AG04450 (cell line): ENCODE data around the gene CKLF. TPM values are rescaled to one million over a fixed set of nuclear protein-coding genes. Genes with fewer than 3 reads are reported as not detected.

Source experiments
- CTCF ChIA-PET: fragments of 300-600, 350-600 bp; formaldehyde crosslinking; extraction: SDS; loops from one replicate; lab custom pipeline; 2022; ENCODE audit warnings: antibody characterized with exemption, inconsistent platforms; lab: Charles Lee
- POLR2A ChIA-PET: fragments of 350-600 bp; formaldehyde crosslinking; extraction: SDS; loops from one replicate; lab custom pipeline; 2021; ENCODE audit warnings: antibody characterized with exemption, inconsistent platforms; lab: Yijun Ruan, JAX
- DNase-seq: peaks from one replicate; pipeline ENCODE4 v3.0.0-alpha.2; 2011; ENCODE audit warnings: low read depth, low spot score
- H3K27ac ChIP-seq: one replicate; pipeline ENCODE4 v1.5.1; 2012; ENCODE audit warnings: low read depth, low read length, control low read depth
- H3K27me3 ChIP-seq: one replicate; pipeline ENCODE4 v1.6.0; 2012; ENCODE audit warnings: low read length; ENCODE audit not compliant: control insufficient read depth, insufficient read depth
- H3K4me3 ChIP-seq: 2 replicates; pipeline ENCODE4 v1.5.1; 2011; ENCODE audit warnings: mild to moderate bottlenecking, low read depth, low read length, control low read depth
- H3K9me3 ChIP-seq: 2 replicates; pipeline ENCODE4 v1.5.1; 2012; ENCODE audit warnings: low read length; ENCODE audit not compliant: control insufficient read depth, insufficient read depth
- polyA plus RNA-seq: library from polyadenylated mRNA; depleted of rRNA; stranded (reverse); fragments of >200 nt; gene quantifications from 2 replicates; pipeline ENCODE4 v1.2.3, GENCODE V29; 2011
- TF ChIP-seq, protein P1 (sequence below): IDR thresholded peaks from 2 replicates; pipeline ENCODE4 v1.5.1; 2011; ENCODE audit warnings: low read depth, low read length, control low read depth, inconsistent platforms

The CKLF gene
- polyA plus RNA-seq, 1 experiment = 56.2 TPM

DNA sequence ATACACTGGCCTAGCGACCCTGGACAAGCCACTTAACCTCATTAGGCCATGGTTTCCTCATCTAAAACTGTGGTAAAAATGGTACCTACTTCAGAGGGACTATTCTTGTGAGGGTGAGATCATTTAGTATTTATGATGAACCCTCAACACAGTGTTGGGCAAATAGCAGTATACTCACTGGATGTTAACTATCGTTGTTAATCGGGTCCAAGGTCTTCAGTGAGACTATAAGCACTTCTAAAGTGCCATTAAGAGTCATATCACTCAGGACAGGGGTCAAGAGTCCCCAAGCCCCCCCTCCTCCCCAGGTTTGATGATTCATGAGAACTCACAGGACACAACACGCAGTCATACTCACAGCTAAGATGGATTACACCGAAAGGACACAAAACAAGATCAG is 13.5 kb upstream of the CKLF start:
- TF ChIP-seq, protein P1, sequence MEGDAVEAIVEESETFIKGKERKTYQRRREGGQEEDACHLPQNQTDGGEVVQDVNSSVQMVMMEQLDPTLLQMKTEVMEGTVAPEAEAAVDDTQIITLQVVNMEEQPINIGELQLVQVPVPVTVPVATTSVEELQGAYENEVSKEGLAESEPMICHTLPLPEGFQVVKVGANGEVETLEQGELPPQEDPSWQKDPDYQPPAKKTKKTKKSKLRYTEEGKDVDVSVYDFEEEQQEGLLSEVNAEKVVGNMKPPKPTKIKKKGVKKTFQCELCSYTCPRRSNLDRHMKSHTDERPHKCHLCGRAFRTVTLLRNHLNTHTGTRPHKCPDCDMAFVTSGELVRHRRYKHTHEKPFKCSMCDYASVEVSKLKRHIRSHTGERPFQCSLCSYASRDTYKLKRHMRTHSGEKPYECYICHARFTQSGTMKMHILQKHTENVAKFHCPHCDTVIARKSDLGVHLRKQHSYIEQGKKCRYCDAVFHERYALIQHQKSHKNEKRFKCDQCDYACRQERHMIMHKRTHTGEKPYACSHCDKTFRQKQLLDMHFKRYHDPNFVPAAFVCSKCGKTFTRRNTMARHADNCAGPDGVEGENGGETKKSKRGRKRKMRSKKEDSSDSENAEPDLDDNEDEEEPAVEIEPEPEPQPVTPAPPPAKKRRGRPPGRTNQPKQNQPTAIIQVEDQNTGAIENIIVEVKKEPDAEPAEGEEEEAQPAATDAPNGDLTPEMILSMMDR = no peak
- H3K27me3 ChIP-seq = no peaks in the 10 kb centered on the region
- POLR2A ChIA-PET = interaction anchor here (1.3 kb wide), 1 partner anchor 9 kb away, joined by 7 read pairs; no protein-coding TSS in a partner anchor
- no peak overlapping the region for H3K4me3 ChIP-seq
- no peak overlapping the region for H3K27ac ChIP-seq
- no peak for DNase-seq
- H3K9me3 ChIP-seq = no peaks in the 10 kb centered on the region
- CTCF ChIA-PET = no interaction called here

DNA sequence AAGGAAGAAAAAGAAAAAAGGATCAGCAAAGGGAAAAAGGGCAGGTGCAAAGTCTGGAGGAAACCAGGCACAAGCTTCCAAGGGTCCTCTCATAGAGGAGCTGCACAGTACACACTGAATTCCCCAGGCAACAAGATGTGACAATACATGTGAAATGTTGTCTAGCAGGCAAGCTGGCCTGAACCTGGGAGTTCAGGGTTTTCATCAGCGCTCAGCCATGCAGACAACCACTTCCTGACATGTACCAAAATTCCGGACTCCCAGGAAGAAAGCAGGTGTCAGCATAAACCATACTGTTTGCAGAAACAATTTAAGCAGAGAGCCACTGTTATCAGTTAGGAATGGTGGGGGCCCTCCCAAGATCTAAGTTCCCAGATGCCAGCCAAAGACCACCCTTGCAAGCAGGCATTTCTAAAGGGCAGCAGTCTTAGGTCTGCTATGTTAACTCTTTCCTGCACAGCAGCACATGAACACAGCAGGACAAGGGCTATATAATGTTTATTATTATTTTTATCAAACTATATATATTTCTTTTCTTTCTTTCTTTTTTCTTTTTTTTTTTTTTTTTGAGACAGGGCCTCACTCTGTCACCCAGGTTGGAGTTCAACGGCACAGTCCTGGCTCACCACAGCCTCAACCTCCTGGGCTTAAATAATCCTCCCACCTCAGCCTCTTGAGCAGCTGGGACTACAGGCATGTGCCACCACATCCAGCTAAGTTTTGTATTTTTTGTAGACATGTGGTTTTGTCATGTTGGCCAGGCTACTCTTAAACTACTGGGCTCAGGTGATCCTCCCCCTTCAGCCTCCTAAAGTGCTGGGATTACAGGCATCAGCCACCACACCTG is 12.5 kb upstream of the CKLF start:
- no peak for DNase-seq
- POLR2A ChIA-PET = interaction anchor here (0.7 to 1.3 kb wide), 2 partner anchors 8 to 833 kb away, joined by 5 to 7 read pairs; no protein-coding TSS in a partner anchor

DNA sequence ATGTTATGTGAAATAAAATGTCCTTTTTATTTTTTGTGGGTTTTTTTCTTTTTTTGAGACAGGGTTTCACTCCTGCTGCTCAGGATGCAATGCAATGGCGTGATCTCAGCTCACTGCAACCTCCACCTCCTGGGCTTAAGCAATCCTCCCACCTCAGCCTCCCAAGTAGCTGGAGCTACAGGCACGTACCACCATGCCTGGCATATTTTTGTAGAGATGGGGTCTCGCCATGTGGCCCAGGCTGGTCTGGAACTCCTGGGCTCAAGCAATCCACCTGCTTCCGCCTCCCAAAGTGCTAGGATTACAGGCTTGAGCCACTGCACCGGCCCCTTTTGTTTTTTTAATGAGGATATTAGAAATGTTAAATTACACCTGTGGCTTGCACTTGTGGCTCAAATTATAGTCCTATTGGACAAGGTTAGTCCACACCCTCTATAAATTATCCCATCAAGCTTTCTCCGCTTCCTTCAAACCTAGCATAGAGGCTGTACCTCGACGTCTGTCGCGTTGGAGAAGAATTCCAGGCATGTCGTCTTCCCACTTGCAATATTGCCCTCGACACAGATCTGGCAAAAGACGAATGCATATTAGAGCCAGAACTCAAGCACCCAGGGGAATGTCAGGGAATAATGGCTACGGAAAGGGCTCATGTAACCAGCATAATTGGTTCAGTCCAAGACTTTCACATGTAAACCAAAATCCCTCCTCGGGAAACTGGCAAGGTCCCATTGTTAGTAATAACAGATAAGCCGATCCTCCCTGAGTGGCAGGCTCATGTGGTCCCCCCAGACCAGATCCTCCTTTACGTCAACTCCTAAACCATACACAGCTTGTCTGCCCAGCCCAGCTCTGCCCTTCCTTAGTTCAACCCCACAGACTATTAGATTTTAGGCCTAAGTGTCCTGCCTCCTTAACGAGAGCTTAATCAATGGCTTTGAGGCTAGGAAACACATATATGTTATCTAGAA is 10.7 kb upstream of the CKLF start:
- ChIA-PET POLR2A (no interaction called here), CTCF (interaction anchor here (1.0 kb wide), 1 partner anchor 67 kb away, joined by 3 read pairs; no protein-coding TSS in a partner anchor)
- no peak for DNase-seq
- H3K27ac ChIP-seq = no peak overlapping the region
- H3K9me3 ChIP-seq = no peaks in the 10 kb centered on the region
- no peaks in the 10 kb centered on the region for H3K27me3 ChIP-seq
- no peak overlapping the region for H3K4me3 ChIP-seq
- TF ChIP-seq, protein P1 = no peak

More for the DNA sequence above, 12.5 kb upstream of the CKLF start:
- CTCF ChIA-PET = no interaction called here
- TF ChIP-seq, protein P1 = no peak
- Histone ChIP-seq H3K4me3 (no peak overlapping the region), H3K27me3 (no peaks in the 10 kb centered on the region), H3K9me3 (no peaks in the 10 kb centered on the region), H3K27ac (no peak overlapping the region)

DNA sequence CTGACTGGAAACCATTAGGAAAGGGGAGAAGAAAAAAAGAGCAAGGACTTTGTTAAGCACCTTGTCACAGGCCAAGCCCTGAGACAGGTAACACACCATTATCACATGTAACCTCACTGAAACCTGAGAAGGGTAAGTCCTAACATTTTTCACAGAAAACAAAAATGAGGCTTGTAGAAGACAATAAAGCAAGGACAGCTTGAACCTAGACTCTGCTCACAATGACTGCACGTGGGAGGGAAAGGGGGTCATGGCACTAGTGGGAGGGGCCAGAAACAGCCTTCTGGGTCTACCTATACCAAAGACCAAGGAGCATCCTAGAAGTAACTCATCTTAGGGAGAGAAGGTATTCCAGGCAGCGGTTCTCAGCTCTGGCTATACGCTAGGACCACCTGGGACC is 10.0 kb upstream of the CKLF start:
- Histone ChIP-seq H3K27me3 (no peaks in the 10 kb centered on the region), H3K4me3 (no peak overlapping the region), H3K9me3 (no peaks in the 10 kb centered on the region), H3K27ac (no peak overlapping the region)
- POLR2A ChIA-PET = no interaction called here
- no peak for DNase-seq
- CTCF ChIA-PET = interaction anchor here (1.0 kb wide), 1 partner anchor 66 kb away, joined by 3 read pairs; no protein-coding TSS in a partner anchor
- TF ChIP-seq, protein P1 = no peak
